NCI-H524 (cell line): ENCODE results near the gene OR6B3.
"Not testable (repeated sequence)": the region's sequence is repeated elsewhere in the genome, so short reads cannot be mapped to it uniquely, and the experiment has no call there.

Experiments used
- DNase-seq, 2 experiments: peaks; one replicate each; lab custom pipeline; 2025; lab: John Stamatoyannopoulos, UW

OR6B3 gene

DNA sequence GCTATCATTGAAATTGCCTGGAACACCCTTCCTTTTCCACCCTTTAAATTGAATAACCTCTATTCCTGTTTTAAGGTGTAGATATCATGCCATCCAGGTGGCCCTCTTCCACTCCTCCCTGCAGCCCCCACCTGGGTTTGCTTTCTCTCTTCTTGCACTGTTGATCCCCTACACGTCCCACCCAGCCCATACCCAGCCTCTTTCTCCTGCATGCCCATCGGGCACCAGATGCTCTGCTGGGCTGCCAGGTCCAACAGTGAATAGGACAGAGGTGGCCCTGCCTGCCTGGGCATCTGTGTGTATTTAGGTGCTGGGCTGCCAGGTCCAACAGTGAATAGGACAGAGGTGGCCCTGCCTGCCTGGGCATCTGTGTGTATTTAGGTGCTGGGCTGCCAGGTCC is 9.2 kb downstream of the OR6B3 start:
- DNase-seq = not testable (repeated sequence)

DNA sequence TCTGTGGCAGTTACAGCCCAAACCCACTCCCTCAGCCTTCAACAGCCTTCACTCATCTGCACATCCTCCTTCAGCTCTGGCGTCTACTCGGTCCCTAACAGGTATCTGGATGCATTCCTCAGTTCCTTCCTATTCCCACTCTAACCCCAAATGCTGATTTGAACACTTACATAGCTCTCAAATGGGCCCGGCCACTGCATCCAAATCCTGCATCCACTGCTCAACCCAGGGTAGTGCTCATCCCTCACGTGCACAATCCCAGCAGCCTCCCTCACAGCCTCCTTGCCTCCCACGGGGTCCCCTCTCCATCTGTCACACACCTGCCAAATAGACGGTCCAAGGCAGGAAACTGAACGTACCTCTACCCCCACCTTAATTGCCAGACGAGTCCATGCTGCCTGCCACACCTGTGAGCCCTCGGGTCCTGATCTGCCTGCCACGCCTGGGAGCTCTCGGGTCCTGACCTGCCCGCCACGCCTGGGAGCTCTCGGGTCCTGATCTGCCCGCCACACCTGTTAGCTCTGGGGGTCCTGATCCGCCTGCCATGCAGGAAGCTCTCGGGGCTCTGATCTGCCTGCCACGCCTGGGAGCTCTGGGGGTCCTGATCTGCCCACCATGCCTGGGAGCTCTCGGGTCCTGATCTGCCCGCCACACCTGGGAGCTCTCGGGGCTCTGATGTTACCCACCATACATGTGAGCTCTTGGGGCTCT is 9.9 kb downstream of the OR6B3 start:
- DNase-seq = no peak

DNA sequence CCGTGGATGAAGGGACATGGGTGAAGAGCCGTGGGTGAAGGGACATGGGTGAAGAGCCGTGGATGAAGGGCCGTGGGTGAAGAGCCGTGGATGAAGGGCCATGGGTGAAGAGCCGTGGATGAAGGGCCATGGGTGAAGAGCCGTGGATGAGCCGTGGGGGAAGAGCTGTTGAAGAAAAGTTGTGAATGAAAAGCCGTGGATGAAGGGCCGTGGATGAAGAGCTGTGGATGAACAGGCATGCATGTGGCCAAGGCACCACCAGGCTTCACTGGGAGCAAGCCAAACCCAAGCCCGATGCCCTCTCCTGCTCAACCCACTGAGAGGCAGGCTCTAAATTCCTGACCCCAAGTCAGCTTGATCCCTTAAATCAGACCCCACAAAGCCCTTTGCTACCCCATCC is 10.6 kb downstream of the OR6B3 start:
- no peak for DNase-seq

DNA sequence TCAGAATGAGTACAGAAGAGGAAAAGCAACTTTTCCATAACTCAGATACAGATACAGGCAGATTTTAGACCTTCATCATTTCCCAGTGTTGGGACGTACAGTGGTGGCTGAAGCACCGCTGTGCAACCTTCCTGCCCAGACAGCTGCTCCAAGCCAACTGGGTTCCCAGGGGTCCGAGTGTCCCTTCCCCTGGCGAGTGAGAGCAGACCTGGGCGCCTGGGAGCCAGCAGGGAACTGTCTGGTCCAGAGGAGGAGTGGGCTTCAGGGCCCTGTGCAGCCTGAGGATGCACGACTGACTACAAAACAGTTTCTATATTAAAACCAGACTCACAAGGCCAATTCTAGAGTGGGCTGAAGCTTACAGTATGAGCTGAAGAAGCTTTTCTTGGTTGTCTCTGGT is 12.0 kb downstream of the OR6B3 start:
- DNase-seq = no peak

DNA sequence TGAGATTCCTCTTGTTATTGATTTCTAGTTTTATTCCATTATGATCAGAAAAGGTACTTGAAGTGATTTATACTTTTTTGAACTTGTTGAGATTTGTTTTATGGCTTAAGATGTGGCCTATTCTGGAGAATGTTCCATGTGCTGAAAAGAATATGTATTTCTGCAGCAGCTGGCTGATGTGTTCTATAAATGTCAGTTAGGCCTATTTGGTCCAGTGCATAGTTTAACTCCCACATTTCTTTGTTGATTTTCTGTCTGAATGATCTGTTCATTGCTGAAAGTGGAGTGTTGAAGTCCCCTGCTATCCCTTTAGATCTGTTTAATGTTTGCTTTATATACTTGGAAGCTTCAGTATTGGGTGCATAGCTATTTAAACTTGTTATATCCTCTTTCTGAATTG is 16.0 kb downstream of the OR6B3 start:
- no peak for DNase-seq

DNA sequence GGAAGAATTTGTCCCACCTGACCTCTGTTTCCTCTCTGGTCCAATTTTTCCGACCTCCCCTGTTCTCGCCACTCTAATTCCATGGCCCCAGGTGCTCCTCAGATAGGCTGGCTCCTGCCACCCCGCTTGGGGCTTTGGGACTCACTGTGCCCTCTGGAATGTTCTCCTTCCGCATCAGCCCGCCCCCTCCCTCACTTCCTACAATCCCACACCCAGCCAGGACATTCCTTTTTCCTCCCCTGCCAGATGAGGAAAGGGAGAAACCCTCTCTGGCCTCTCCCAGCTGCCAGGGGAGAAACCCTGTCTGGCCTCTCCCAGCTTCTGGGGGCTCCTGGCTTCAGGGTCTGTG is 20.0 kb downstream of the OR6B3 start:
- DNase-seq = no peak

DNA sequence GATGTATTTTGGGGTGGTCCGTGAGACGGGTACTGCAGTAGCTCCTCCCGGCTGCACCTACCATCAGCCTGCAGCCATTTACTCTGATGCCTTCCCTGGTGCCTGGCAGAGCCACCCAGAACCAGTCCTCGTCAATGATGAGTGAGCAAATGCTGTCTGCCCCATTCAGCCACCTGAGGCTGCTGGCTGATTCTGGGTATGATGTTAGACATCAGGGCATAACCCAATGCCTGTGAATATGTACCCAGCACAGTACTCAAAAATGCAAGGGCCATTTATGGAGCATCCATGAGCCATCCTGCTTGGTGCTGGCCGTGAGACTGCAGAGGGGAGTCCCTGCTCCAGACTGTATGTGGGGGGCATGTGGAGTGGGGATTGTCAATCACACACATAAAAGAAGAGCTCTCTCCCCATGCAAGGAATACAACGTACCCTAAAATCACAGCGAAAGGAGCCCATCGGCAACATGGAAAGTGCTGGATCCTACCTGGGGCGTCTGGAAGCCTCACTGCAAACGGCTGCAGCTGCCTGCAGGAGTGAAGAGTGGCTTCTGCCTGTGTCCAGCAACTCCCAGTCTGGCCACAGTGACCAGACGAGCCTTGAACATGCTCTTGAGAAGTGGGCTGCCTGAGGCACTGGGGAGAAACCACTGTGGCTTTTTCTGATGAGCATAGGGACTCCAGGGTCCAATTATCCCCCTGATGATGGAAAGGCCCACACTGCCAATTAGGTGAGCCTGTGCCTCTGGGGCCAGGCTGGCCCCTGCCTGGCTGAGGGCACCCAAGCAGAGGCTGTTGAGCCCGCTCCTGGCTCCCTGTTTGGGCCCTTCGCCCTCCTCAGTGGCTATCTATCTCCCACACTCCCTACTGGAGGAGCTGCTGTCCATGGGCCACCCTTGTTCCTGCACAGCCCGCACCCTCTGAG is 20.7 kb downstream of the OR6B3 start:
- no peak for DNase-seq

DNA sequence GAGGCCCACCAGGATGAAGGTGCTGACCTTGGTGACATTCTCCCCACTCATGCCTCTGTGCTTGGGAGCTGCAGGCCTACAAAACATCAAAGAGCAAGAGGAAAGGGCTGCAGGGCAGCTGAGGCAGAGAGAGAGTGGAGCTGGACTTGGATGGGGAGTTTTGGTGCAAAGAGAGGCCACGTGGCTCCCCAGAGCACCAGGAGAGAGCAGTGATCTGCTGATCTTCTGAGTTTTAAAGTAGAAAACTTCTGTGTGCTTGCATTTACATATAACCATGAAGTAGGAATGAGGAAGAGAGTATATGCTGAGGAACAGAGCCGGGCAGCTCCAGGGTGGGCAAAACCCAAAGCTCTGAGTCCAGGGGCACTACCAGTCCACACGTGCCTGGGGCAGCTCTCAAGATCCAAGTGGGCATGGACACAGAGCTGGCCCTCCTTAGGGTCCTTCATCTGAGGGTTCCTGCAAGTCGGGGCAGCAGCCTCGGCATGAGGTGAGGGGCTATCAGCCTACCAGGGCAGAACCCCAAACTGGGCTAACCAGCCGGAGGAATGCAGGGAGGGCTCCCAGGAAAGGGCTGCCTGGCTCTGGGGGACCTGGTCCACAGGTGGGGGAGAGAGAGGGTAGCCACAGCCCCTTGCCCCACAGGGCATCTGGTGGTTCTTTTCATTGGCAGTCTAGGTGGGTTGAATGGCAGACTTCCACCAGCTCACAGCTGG is 22.8 kb downstream of the OR6B3 start, which contains the start of gene OR6B2:
OR6B2 (minus strand) TSS at position 51 of the 716 bp plus-strand sequence; CDS start at position 51, 0 bp downstream.
- DNase-seq = no peak

DNA sequence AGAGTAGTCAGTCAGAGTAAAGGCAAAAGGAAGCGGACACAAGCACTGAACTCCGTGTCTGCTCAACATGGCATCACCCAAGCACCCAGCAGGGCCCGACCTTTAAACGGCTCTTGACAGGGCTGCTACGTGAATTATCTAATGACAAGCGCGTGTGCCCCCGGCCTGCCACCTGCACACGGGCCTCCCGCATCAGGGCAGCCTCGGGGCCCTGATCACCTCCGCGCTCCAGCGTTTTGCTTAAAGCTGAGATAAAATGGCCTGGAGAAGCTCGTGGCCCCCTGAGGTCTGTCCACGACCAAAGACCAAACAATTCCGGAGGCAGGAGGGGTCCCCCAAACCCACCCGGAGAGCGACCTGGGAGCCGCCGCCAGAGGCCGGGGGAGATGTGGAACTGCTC is 28.6 kb downstream of the OR6B3 start:
- peak in 1 of 2 experiments; percentile 5 for DNase-seq

DNA sequence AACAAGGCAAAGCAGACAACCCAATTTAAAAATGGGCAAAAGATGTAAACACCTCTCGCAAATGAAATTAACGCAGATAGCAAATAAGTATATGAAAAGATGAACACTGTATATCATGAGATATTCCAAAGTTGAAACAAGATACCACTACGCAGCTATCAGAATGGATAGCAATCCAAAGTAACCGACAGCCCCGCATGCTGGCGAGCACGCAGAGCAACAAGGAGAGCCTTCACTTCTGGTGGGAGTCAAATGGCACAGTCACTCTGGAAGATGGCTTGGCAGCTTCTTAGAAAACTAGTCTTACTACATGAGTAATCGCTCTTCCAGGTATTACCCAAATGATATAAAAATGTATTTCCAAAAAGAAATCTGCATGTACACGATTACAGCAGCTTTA is 29.5 kb downstream of the OR6B3 start:
- no peak for DNase-seq

DNA sequence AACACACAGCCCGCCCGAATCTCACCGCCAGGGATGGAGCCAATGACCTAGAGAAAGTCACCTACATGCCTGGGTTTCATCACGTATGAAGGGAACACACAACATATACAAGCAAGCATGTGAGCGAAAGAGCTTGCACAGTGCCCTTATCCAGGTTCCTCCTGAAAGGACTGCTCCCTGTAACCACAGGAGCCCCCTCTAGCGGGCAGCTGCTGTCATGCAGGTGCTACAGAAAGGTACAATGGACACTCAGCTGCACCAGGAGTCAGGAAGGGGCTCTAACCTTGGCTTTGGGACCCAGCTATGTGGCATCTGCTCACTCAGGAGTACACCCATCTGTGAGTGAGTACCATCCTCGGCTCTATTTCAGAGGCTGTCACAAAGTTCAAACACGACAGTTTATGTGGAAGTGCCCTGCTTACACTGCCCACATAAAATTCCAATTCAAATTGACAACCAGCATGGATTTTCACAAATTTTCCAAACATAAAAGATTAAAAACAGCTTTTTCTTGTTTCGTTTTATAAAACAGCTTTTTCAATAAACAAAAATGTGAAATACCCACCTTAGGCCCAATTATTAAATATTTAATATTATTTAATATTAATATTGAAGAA is 31.7 kb downstream of the OR6B3 start:
- DNase-seq = peak in 1 of 2 experiments; percentile 60

DNA sequence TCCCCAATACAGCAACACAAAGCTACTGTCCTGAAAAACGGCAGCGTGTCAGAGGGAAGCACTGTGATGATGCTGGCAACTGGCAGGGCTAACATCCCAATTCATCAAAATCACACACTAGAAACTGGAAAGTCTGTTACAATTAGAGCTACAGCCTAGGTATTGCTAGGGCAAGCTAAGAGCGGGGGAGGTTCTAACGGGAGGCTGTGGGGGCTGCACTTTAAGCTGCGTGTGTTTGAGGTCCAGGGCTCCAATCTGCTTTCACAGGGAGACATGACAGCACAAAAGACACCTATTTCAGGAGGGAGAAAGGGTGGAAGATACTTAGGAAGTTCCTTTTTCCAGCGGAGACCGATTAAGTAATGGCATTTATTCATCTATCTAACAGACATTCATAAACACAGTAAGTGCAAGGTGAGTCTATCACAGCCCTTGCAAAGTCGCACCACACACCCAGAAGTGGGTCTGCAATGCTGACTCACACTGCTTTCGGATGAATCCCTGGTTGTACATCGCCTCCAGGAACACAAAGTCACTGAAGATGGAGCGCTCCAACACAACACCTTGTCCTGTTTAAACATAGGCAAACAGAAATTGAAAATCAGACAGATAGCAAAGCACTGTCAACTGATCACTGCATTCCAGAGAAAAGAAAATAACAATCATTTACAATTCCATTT is 35.1 kb downstream of the OR6B3 start:
- DNase-seq = no peak

DNA sequence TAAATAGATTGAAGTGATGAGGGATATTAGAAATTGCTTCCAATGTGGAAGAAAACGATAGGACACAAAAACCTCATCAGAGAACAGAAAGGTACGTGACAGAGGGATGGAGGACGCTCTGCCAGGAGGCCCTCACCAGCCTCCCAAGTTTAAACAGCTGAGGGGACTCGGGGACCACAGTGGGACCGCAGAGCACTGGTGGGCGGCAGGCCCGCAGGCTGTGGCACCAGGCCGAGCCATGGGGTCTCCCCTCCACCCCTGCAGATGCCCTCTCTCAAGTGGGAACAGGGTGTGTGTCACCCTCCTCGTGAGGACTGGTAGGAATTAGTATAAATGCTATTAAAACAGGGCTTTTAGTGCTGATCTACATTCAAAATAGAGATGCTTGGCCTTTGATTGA is 39.0 kb downstream of the OR6B3 start:
- DNase-seq = no peak

DNA sequence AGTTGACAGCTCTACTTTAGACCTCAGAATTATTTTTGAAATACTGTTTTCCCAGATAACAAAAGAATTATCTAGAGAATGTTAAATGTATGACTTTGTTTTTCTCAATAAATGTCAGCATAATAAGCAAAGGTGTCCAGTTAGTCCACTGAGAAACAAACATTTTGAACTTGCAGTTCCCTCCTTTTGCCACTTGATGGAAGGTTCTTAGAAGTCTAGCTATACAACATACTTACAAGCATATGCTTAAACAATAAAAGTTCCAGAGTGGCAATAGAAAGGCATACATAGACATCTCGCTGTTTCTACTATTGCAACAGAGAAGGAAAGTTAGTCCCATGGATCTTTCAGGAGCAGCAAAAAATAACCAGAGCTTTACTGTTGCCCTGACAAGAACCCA is 40.0 kb downstream of the OR6B3 start:
- DNase-seq = no peak

DNA sequence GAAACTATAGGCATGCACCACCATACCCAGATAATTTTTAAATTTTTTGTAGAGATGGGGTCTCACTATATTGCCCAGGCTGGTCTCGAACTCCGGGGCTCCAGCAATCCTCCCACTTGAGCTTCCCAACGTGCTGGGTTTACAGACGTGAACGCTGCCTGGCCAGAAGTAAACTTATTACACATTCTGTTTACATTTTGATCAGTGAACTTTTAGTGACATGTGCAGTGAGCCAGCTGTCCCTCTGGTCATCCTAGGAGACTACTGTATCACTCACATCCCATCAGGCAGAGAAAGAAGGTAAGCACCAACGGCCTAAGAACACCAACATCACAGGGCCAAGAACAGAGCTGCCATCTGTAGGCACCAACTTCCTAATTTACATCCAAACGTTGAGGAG is 50.3 kb downstream of the OR6B3 start:
- DNase-seq = no peak

DNA sequence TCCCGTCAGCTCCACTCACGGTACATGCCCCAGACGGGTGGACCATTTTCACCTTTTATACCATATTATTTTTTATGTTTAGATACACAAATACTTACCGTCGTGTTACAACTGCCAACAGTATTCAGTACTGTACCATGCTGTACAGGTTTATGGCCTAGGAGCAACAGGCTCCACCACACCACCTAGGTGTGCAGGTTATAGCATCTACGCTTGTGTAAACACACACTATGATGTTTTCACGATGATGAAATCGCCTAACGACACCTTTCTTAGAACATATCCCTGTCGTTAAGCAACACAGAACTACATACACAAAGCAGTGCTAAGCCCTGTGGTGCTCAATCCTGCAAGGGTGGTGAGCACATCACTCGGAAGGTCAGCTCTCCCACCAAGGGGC is 52.6 kb downstream of the OR6B3 start:
- DNase-seq = no peak

DNA sequence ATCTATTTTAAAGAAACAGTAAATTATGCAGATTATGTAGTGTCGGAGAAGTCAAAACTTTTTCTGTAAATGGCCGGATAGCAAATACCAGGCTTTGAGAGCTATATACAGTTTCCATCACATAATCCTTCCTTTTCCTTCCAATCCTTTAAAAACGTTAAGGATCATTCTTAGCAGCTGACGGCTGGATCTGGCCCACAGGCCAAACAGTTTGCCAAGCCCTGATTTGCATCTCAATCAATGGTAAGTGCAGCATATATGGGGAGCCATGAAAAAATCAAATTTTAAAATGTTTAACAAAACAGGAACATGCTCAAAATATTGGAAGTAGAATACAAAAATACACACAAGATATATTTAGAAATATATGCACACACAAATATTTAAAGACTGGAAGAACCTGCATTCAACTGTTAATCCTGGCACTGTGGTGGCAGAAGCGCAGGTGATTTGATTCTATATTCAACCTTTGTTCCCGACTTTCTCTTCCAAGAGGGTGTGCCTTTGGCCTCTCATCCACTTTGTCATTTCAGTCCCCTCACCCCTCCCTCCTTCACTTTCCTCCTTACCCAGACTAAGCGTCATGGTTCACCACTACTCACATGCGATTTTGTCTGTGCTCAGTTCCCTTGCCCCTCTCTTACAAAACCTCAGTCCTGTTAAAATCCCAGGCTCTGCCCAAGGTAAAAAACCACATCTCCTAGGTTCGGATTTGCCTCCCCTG is 55.5 kb downstream of the OR6B3 start:
- no peak for DNase-seq
